Activated naive CD4-positive, alpha-beta T cell treated with anti-CD3 and anti-CD28 coated beads, Interleukin-2, amount 50 U/mL, for 16 hours (primary cell): ENCODE results near the gene GRM1.
A peak's percentile ranks its signal among the peaks of the same experiment; 100 is the strongest.

Source experiments
- DNase-seq: peaks from one replicate; pipeline ENCODE4 v3.0.0-alpha.2; 2020

Gene GRM1

DNA sequence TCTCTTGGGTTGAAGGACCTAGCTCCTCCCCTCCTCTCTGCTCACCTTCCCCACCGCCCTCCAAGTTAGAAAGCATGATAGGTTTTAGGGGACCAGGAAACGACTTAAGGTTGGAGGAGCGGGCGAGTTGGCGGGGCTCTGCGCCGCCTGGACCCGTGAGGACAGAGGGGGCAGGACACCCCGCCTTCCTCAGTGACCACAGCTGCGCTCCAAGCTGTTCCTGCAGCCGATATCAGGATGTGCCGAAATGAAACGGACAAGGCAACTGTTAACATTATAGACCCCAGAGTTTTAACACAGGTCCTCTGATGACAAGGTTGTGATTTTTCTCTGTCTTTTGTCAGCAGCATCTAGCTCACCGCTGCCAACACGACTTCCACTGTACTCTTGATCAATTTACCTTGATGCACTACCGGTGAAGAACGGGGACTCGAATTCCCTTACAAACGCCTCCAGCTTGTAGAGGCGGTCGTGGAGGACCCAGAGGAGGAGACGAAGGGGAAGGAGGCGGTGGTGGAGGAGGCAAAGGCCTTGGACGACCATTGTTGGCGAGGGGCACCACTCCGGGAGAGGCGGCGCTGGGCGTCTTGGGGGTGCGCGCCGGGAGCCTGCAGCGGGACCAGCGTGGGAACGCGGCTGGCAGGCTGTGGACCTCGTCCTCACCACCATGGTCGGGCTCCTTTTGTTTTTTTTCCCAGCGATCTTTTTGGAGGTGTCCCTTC lies at the start of gene GRM1:
Gene GRM1, plus strand, starts transcription at position 212 of the 722 bp plus-strand sequence. Its CDS starts 456 bp downstream, at position 668.
- DNase-seq, result no peak

GRCh38 chr6:146009338-146009737 lies 19.5 kb upstream of the GRM1 start:
- no peak for DNase-seq

GRCh38 chr6:146014233-146014632 lies 14.6 kb upstream of the GRM1 start:
- no peak for DNase-seq

DNA sequence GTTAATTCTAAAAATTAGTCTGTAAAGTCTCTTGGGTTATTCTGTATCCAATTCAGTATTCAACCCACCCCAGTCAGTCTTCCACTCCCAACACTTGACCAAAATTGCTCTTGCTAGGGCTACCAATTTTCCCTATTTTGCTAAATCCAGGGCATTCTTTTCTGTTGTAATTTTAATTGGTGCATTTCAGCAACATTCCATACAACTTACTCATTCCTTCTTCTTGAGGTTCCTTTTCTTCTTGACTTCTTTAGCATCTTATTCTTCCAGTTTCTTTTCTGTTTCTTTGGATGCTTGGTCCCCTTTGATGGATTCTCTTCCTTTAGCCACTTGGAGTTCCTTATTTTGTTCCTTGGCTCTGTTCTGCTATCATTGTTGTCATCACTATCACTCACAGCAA lies 11.2 kb upstream of the GRM1 start:
- no peak for DNase-seq

DNA sequence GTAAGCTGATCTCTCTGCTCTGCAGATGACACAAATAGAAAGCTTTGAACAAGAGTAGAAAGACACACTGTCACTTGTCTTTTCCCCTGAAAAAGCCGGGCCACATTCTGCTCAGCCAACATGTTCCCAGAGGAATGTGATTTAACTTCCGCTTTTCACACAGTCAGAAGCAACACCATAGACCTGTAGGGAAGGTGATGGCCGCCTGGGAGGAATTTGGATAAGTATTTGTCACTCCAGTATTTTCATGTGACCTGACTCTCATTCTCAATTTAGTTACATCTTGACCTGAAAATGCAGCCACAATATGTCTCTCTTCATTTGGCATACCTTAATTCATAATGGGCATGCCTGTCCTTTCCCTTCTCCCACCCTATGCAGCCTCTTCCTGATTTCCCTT lies 2.0 kb upstream of the GRM1 start:
- DNase-seq, result no peak

GRCh38 chr6:146027586-146028251 lies 1.1 kb upstream of the GRM1 start:
- no peak for DNase-seq

DNA sequence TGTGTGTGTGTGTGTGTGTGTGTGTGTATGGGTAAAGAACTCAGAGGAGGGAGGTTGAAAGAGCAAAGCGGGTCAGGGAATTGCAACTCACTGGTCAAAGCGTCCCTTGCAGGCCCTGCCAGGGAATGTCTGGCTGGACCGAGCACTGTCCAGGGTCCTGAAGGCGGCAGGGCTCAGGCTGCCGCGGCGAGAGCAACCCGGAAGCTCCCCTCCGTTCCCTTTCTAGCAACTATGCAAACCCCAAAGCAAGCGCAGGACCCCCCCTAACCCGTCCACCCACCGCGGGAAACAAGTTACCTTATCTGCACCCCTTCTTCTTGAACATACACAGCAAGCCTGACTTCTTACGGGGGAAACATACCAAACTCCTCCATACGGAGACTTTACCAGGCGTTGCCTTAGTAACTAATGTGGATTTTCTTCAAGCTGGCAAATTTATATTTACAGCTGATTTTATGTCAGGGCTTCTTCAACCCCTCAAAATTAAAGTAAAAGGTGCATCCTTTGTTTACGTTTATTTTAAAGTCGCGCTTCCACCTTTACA lies 538 bp upstream of the GRM1 start:
- peak; percentile 25 for DNase-seq

- no peak for DNase-seq
These were observed 817 bp downstream of the GRM1 start for GRCh38 chr6:146029573-146030184.

DNA sequence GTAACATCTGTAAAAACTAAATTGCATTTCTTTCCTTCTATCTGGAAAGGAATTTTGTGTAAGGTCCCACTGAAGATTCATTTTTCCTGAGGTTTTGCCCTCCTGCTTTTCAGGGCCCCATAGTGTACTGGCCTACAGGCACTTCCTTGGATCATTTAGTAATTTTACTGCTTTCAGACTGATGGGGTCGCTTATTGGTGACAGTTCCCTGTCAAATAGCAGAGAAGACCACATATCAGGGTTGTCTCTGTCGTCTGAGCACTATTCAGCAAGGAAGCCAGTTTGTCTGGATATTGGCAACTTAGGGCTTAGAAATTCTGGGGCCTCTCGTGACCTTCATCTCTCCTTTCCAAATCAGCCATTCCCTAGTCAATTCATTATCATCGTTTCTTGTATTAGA lies 3.5 kb downstream of the GRM1 start:
- no peak for DNase-seq

DNA sequence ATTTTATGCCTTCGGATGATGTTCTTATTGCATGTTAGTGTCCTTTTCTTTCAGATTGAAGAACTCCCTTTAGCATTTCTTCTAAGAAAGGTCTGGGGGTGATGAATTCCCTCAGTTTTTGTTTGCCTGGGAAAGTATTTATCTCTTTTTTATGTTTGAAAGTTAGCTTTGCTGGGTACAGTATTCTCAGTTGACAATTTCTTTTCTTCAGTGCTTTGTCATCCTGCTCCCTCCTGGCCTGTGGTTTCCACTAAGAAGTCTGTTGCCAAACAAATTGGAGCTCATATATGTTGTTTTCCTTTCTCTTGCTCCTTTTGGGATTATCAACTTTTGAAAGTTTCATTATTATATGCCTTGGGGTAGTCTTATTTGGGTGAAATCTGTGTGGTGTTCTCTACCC lies 11.5 kb downstream of the GRM1 start:
- DNase-seq, result no peak

DNA sequence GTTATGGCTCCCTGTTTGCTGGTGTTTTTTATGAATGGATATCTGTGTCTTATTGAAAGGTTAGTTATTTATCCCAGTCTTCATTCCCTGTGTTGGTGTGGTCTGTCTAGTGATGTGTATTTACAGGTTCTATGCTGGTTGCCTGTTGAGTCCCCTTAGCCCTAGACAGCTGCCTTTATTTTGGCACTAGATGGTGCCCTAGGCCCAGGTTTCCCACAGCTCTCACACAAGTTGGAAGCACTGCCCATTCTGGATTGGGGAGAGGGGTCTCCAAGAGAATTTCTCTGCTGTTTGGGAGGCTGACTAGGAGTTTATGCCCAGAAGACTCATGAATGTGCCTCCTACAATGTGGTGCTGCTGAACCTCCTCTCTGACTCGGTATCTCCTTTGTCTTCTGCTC lies 12.4 kb downstream of the GRM1 start:
- no peak for DNase-seq

DNA sequence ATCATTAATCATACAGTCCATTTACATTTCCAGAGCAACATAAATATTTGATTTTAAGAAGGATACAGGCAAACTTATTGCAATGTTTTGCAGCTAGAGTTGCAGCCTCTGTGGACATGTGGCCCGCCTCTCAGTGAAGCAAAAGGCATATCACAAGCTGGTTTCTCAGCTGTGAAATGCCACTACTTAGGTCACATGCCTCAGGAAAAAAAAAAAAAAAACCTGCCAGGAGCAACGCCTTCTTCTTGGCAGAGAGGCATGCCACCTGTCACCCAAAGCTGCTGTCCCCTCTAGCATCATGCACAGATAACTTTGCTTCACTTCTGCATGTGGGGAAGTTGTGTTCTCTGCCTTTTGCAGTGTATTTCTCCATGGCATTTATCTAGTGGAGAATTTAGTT lies 18.5 kb downstream of the GRM1 start:
- DNase-seq, result no peak

DNA sequence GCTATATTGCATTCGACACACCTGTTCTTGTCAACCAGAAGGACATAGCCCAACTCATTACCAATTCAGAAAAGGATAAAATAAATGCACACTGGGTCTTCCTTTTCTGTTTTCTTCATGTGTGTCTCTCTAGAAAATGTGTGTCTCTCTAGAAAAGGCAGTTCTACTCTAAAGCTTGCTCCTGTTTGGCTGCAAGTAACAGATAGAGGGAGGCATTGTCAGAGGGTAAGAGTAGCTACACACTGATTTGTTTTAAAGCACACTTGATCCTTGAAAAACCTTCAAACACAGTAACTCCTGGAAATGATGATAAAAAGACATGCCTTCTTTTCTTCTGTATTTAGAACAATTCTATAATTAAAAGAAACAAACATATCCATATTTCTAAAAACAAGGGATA lies 21.3 kb downstream of the GRM1 start:
- no peak for DNase-seq

DNA sequence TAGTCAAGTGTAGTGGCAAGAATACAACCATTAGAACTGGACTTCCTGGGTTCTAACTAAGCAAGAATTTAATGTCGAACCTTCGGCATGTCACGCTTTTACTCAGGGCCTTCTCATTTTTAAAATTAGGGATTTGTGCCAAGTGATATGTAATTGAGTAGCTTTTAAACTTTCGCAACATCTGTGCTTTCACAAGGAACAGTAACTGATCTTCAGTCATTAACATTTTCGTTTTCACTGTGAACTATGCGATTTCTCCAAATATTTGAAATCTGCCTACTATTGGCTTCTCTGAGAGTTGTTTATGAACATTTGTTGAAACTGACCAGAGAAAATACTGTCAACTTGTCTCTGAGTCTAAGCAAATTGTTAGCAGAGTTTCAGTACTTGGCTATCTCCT lies 27.6 kb downstream of the GRM1 start:
- DNase-seq, result no peak

GRCh38 chr6:146065690-146066089 lies 36.8 kb downstream of the GRM1 start:
- no peak for DNase-seq

DNA sequence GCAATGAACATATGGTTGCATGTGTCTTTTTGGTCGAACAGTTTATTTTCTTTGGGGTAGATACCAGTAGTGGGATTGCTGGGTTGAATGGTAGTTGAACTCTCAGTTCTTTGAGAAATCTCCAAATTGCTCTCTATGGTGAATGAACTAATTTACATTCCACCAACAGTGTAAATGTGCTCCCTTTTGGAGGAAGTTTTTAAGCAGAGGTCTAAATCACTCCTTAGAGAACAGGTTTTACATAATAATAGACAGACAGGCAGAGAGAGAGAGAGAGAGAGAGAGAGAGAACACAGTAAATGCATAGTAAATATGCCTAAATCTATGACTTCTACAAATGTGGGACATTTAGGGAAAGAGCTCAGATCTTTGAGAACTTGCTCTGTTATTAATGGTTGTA lies 37.6 kb downstream of the GRM1 start:
- no peak for DNase-seq

GRCh38 chr6:146071781-146072180 lies 42.9 kb downstream of the GRM1 start:
- no peak for DNase-seq

- no peak for DNase-seq
These were observed 49.1 kb downstream of the GRM1 start for GRCh38 chr6:146077992-146078391.

DNA sequence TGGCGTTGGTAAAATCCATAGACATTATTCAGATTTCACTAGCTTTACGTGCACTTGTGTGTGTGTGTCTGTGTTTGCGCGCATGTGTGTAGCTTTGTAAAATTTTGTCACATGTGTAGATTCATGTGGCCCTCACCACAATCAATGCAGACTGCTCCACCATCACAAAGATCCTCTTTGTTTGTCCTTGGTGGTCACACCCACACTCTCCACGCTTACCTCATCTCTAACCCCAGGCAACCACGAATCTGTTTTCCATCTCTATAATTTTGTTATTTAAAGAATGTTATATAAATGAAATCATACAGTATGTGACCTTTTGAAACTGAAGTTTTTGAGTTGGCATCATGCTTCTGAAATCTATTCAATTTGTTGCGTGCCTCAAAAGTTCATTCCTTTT lies 58.5 kb downstream of the GRM1 start:
- DNase-seq, result no peak

- no peak for DNase-seq
These were observed 61.6 kb downstream of the GRM1 start for GRCh38 chr6:146090474-146090873.

- DNase-seq, result no peak
These were observed 64.3 kb downstream of the GRM1 start for GRCh38 chr6:146092961-146093686.

DNA sequence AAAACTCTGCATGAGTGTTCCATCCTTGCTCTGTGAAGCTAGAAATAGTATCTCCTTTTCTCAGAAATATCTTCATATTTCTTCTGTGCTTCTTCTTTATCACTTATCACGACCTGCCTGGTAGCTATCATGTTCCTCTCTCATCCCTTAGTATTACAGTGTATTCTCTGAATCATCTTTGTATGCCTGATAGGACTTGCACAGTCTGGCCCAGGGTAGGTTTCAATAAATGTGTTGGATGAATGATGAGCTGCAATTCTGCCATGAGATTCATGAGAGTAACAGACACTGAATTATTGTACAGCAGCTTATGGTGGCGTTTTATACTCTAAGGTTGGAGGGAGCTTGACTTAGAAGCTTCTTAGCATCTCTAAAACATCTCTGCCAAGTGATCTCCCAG lies 66.6 kb downstream of the GRM1 start:
- DNase-seq, result no peak

DNA sequence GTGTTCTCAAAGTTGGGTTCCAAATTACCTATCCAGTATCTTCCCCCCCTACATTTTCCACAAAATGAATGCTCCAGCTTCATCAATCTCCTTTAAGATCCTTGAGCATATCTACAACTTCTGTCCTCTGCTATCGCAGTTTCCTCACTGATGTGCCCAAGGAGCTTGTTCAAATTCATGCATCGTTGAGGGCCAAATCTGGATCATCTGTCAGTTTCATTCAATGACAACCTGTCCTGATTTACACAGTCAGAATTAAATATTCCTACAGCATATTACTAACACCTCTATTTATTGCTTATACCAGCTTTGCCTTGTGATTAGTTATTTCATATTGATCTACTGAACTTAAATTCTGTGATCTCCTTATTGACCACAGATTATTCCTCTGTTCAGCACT lies 68.7 kb downstream of the GRM1 start:
- DNase-seq, result no peak
